GM12878 (cell line): ENCODE measurements around the gene CBY3. TPM values are rescaled to one million over a fixed set of nuclear protein-coding genes. Genes with fewer than 3 reads are reported as not detected.

Experiments used
- BACH1 ChIP-seq: fragments of 450-650 bp; IDR thresholded peaks from 2 replicates; pipeline ENCODE4 v1.6.1; 2017; ENCODE audit warnings: mild to moderate bottlenecking, borderline replicate concordance
- CHD1 ChIP-seq: IDR thresholded peaks from 2 replicates; pipeline ENCODE4 v1.6.1; 2012; ENCODE audit warnings: low read depth, low read length, improper control_type of control experiment
- EP300 ChIP-seq, 2 experiments: fragments of 150-350 bp in 1 of 2; IDR thresholded peaks; 2 replicates each; pipeline ENCODE4 v1.6.1; 2011 to 2012; ENCODE audit warnings: low read depth in 2 of 2, low read length in 2 of 2, borderline replicate concordance in 1 of 2, improper control_type of control experiment in 1 of 2, inconsistent platforms in 1 of 2; ENCODE audit not compliant: control insufficient read depth in 1 of 2
- GATAD2B ChIP-seq: fragments of 450-650 bp; conservative IDR thresholded peaks from 2 replicates; pipeline ENCODE4 v1.6.1; 2017; ENCODE audit warnings: low read depth, mild to moderate bottlenecking, moderate library complexity
- MXI1 ChIP-seq: fragments of 150-350 bp; IDR thresholded peaks from 2 replicates; pipeline ENCODE4 v1.6.1; 2011; ENCODE audit warnings: low read depth, mild to moderate bottlenecking, inconsistent platforms, low read length, improper control_type of control experiment
- MYC ChIP-seq: IDR thresholded peaks from 2 replicates; pipeline ENCODE4 v1.6.1; 2011; ENCODE audit warnings: mild to moderate bottlenecking, low read length, moderate library complexity, inconsistent platforms; ENCODE audit not compliant: insufficient read depth, insufficient replicate concordance, insufficient read length, severe bottlenecking
- POLR2A ChIP-seq: IDR thresholded peaks from 2 replicates; pipeline ENCODE4 v1.6.1; 2011; ENCODE audit warnings: low read depth, mild to moderate bottlenecking, low read length
- POU2F2 ChIP-seq: IDR thresholded peaks from 3 replicates; pipeline ENCODE4 v1.6.1; 2011; ENCODE audit warnings: low read depth, mild to moderate bottlenecking, low read length, borderline replicate concordance
- RELA ChIP-seq: fragments of 450-650 bp; IDR thresholded peaks from 2 replicates; pipeline ENCODE4 v1.8.0; 2014; ENCODE audit warnings: borderline replicate concordance; ENCODE audit not compliant: partially characterized antibody
- TAF1 ChIP-seq: IDR thresholded peaks from 2 replicates; pipeline ENCODE4 v1.6.1; 2011; ENCODE audit warnings: mild to moderate bottlenecking, low read depth, low read length, borderline replicate concordance
- TCF12 ChIP-seq: IDR thresholded peaks from 2 replicates; pipeline ENCODE4 v1.6.1; 2011; ENCODE audit warnings: low read depth, mild to moderate bottlenecking, low read length
- TCF3 ChIP-seq: IDR thresholded peaks from 2 replicates; pipeline ENCODE4 v1.6.1; 2012; ENCODE audit warnings: low read depth, mild to moderate bottlenecking, low read length, borderline replicate concordance; ENCODE audit not compliant: insufficient read depth
- ZNF384 ChIP-seq: IDR thresholded peaks from 2 replicates; pipeline ENCODE4 v1.6.1; 2012; ENCODE audit warnings: low read depth, mild to moderate bottlenecking, low read length, improper control_type of control experiment, borderline replicate concordance
- ZSCAN29 ChIP-seq: fragments of 450-650 bp; IDR thresholded peaks from 2 replicates; pipeline ENCODE4 v1.6.1; 2017; ENCODE audit warnings: mild to moderate bottlenecking, moderate library complexity
- polyA plus RNA-seq, 11 experiments: library from polyadenylated mRNA; depleted of rRNA in 4 of 11; unstranded in 6 of 11; stranded (reverse) in 5 of 11; fragments of >200 nt; fragmentation: Nextera tagmentation in 4 of 11; fragmentation: Illumina TruSeq in 1 of 11; extraction: Ambion mirVana in 4 of 11; extraction: Trizol in 1 of 11; gene quantifications; 1 replicate in 1 of 11; 2 replicates in 10 of 11; pipeline versions ENCODE4 v1.2.1 to v1.2.3, GENCODE V29; 2011 to 2016; ENCODE audit warnings: inconsistent platforms in 2 of 11, missing spikeins in 2 of 11, low read depth in 1 of 11
- total RNA-seq, 4 experiments: library from RNA; depleted of rRNA in 3 of 4; stranded (reverse); fragments of >200 nt in 3 of 4; fragmentation: Illumina TruSeq in 1 of 4; extraction: Trizol in 1 of 4; gene quantifications; 2 replicates each; pipeline versions ENCODE4 v1.2.1 to v1.2.3, GENCODE V29; 2013 to 2021
- TF ChIP-seq, protein P1 (sequence below): IDR thresholded peaks from 2 replicates; pipeline ENCODE4 v1.6.1; 2011; ENCODE audit warnings: borderline replicate concordance, low read depth, mild to moderate bottlenecking, moderate library complexity, mixed read lengths, low read length; ENCODE audit not compliant: insufficient read depth; ENCODE audit errors: extremely low read length
- TF ChIP-seq, protein P2 (sequence below): IDR thresholded peaks from 2 replicates; pipeline ENCODE4 v1.6.1; 2011; ENCODE audit warnings: mild to moderate bottlenecking, low read depth, low read length, moderate library complexity; ENCODE audit not compliant: insufficient replicate concordance
- TF ChIP-seq, protein P3 (sequence below): fragments of 450-650 bp; IDR thresholded peaks from 2 replicates; pipeline ENCODE4 v1.6.1; 2017; ENCODE audit warnings: mild to moderate bottlenecking, moderate library complexity
- TF ChIP-seq, protein P4 (sequence below): IDR thresholded peaks from 2 replicates; pipeline ENCODE4 v1.6.1; 2012; ENCODE audit warnings: low read depth, low read length, improper control_type of control experiment
- TF ChIP-seq, protein P5 (sequence below): fragments of 450-650 bp; conservative IDR thresholded peaks from 2 replicates; pipeline ENCODE4 v1.6.1; 2017; ENCODE audit warnings: mild to moderate bottlenecking, moderate library complexity

Gene CBY3
- total and polyA plus RNA-seq, 10 of the 15 experiments (the other 5 are each of a cell fraction or from before 2014, with no cell fraction given), result 0.10 to 1.2 (median 0.47) TPM; not detected in 5

DNA sequence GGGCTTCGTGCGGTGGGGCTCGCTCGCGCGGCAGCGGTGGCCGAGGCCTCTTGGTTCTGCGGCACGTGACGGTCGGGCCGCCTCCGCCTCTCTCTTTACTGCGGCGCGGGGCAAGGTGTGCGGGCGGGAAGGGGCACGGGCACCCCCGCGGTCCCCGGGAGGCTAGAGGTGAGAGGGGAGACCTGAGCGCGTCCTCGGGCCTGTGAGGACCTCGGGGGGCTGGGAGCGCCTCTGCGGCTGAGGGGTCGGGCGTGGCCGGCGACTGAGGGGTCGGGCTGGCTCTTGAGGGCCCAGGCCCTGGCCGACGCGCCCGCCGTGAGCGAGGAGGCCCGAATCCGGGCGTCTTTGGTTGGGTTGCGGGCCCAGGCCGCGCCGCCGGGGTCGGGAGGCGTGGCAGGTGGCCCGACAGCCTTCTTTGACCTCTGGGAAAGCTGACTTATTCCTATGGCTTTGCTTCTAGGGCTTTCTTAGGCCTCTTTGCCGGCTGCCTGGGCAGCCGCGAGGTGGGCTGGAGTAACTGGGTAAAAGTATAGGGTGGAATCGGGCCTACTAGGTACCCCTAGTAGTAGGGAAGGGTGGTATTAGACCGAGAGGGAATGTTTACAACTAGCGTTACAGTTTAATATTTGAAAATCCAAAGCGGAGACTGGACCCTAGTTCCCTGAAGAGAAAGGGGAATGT is 18.2 kb upstream of the CBY3 start, which contains the start of gene CANX (continued):
- TF ChIP-seq, protein P1, sequence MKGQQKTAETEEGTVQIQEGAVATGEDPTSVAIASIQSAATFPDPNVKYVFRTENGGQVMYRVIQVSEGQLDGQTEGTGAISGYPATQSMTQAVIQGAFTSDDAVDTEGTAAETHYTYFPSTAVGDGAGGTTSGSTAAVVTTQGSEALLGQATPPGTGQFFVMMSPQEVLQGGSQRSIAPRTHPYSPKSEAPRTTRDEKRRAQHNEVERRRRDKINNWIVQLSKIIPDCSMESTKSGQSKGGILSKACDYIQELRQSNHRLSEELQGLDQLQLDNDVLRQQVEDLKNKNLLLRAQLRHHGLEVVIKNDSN, result peak; percentile 94
- peak; percentile 83 for TF ChIP-seq TAF1
- TF ChIP-seq, protein P2, sequence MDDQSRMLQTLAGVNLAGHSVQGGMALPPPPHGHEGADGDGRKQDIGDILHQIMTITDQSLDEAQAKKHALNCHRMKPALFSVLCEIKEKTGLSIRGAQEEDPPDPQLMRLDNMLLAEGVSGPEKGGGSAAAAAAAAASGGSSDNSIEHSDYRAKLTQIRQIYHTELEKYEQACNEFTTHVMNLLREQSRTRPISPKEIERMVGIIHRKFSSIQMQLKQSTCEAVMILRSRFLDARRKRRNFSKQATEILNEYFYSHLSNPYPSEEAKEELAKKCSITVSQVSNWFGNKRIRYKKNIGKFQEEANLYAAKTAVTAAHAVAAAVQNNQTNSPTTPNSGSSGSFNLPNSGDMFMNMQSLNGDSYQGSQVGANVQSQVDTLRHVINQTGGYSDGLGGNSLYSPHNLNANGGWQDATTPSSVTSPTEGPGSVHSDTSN, result no peak
- TF ChIP-seq POU2F2, result peak; percentile 48; the same call in 1 of the 3 replicates
- peak; percentile 85 for TF ChIP-seq BACH1
- TF ChIP-seq, protein P3, sequence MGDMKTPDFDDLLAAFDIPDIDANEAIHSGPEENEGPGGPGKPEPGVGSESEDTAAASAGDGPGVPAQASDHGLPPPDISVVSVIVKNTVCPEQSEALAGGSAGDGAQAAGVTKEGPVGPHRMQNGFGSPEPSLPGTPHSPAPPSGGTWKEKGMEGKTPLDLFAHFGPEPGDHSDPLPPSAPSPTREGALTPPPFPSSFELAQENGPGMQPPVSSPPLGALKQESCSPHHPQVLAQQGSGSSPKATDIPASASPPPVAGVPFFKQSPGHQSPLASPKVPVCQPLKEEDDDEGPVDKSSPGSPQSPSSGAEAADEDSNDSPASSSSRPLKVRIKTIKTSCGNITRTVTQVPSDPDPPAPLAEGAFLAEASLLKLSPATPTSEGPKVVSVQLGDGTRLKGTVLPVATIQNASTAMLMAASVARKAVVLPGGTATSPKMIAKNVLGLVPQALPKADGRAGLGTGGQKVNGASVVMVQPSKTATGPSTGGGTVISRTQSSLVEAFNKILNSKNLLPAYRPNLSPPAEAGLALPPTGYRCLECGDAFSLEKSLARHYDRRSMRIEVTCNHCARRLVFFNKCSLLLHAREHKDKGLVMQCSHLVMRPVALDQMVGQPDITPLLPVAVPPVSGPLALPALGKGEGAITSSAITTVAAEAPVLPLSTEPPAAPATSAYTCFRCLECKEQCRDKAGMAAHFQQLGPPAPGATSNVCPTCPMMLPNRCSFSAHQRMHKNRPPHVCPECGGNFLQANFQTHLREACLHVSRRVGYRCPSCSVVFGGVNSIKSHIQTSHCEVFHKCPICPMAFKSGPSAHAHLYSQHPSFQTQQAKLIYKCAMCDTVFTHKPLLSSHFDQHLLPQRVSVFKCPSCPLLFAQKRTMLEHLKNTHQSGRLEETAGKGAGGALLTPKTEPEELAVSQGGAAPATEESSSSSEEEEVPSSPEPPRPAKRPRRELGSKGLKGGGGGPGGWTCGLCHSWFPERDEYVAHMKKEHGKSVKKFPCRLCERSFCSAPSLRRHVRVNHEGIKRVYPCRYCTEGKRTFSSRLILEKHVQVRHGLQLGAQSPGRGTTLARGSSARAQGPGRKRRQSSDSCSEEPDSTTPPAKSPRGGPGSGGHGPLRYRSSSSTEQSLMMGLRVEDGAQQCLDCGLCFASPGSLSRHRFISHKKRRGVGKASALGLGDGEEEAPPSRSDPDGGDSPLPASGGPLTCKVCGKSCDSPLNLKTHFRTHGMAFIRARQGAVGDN, result peak; percentile 65
- TF ChIP-seq, protein P4, sequence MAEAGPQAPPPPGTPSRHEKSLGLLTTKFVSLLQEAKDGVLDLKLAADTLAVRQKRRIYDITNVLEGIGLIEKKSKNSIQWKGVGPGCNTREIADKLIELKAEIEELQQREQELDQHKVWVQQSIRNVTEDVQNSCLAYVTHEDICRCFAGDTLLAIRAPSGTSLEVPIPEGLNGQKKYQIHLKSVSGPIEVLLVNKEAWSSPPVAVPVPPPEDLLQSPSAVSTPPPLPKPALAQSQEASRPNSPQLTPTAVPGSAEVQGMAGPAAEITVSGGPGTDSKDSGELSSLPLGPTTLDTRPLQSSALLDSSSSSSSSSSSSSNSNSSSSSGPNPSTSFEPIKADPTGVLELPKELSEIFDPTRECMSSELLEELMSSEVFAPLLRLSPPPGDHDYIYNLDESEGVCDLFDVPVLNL, result no peak
- no peak for TF ChIP-seq EP300 (IDR thresholded peaks at IDR 0.05; ENCODE audit: borderline replicate concordance in 1 of 2, control insufficient read depth in 1 of 2, low read depth in 2 of 2, low read length in 2 of 2)
- TF ChIP-seq CHD1, result peak; percentile 46; the same call in 1 of the 2 replicates
- TF ChIP-seq ZNF384, result no peak
- TF ChIP-seq MXI1, result peak; percentile 40; the same call in 1 of the 2 replicates
- peak; percentile 21 for TF ChIP-seq RELA
- peak; percentile 71 for TF ChIP-seq GATAD2B
- TF ChIP-seq POLR2A, result peak; percentile 93
- peak; percentile 50; the same call in 1 of the 2 replicates for TF ChIP-seq TCF3
- TF ChIP-seq, protein P5, sequence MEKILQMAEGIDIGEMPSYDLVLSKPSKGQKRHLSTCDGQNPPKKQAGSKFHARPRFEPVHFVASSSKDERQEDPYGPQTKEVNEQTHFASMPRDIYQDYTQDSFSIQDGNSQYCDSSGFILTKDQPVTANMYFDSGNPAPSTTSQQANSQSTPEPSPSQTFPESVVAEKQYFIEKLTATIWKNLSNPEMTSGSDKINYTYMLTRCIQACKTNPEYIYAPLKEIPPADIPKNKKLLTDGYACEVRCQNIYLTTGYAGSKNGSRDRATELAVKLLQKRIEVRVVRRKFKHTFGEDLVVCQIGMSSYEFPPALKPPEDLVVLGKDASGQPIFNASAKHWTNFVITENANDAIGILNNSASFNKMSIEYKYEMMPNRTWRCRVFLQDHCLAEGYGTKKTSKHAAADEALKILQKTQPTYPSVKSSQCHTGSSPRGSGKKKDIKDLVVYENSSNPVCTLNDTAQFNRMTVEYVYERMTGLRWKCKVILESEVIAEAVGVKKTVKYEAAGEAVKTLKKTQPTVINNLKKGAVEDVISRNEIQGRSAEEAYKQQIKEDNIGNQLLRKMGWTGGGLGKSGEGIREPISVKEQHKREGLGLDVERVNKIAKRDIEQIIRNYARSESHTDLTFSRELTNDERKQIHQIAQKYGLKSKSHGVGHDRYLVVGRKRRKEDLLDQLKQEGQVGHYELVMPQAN, result peak; percentile 91
- peak; percentile 69 for TF ChIP-seq MYC
- no peak for TF ChIP-seq ZSCAN29
- TF ChIP-seq TCF12, result peak; percentile 25; the same call in 1 of the 2 replicates
